ENCODE data around the gene ECE1. TPM values are rescaled to one million over a fixed set of nuclear protein-coding genes. Genes with fewer than 3 reads are reported as not detected.

ECE1 gene
- total and polyA plus RNA-seq, 2 of the 8 experiments (the other 6 are each of a cell fraction or from before 2014, with no cell fraction given): 21.4 to 36.8 TPM

GRCh38 chr1:21280011-21280471 is 10.2 kb downstream of the ECE1 start (continued):
- TF ChIP-seq CTCF (IDR thresholded peaks at IDR 0.05; ENCODE audit: control extremely low read depth in 1 of 3, insufficient read depth in 1 of 3, low read depth in 1 of 3, low read length in 3 of 3) (no peak), TAF1 (IDR thresholded peaks at IDR 0.05; ENCODE audit: low read depth, low read length) (no peak)
